ENCODE measurements around the gene CENPA. TPM values are rescaled to one million over a fixed set of nuclear protein-coding genes. Genes with fewer than 3 reads are reported as not detected.
A peak's percentile ranks its signal among the peaks of the same experiment; 100 is the strongest.

CENPA gene
- total and polyA plus RNA-seq, 2 of the 13 experiments (the other 11 are each of a cell fraction or from before 2014, with no cell fraction given), result 28.5 to 38.5 TPM

DNA sequence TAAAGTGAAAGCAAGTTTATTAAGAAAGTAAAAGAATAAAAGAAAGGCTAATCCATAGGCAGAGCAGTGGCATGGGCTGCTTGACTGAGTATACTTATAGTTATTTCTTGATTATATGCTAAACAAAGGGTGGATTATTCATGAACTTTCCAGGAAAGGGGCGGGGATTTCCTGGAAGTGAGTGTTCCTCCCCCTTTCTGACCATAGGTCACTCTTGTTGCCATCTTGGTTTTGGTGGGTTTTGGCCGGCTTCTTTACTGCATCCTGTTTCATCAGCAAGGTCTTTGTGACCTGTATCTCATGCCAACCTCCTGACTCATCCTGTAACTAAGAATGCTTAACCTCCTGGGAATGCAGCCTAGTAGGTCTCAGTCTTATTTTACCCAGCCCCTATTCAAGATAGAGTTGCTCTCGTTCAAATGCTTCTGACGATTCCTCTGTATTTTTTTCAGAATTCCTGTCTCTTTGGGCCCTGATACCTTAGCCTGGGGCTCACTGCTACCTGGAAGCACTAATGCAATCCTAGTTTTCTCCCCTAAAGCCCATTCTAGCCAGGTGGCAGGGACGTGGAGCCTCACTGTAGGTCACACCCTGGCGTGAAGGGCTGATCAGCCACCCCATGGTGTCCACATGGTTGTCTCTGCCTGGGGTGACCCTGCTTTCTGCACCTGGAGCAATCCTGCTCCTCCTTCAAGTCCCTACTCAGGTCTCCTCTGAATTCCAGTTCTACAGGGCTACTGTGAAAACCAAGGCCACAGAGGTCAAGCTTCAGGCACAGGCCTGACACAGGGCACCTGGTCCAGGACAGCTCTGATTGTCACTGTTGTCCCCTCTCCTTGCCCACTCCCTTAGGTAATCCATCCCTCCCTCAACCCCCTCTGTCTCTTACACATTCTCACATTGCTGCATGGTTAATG, 27.7 kb upstream of the CENPA start (continued):
- TF ChIP-seq ZNF263 (CRISPR knock-in tag; IDR thresholded peaks at IDR 0.05) (no peak), KDM1A (CRISPR knock-in tag; IDR thresholded peaks at IDR 0.05) (0 out of 2 replicates have a peak, but pooled peaks have one; percentile 10), KAT8 (CRISPR knock-in tag; IDR thresholded peaks at IDR 0.05) (peak; percentile 83), NONO (IDR thresholded peaks at IDR 0.05) (no peak), NONO (CRISPR knock-in tag; conservative IDR thresholded peaks at IDR 0.05) (no peak), AGO2 (optimal IDR thresholded peaks at IDR 0.05; ENCODE audit: low read depth, low read length) (no peak), ZNF44 (CRISPR knock-in tag; IDR thresholded peaks at IDR 0.05) (no peak), RORA (CRISPR knock-in tag; IDR thresholded peaks at IDR 0.05) (no peak), ZBTB1 (CRISPR knock-in tag; IDR thresholded peaks at IDR 0.05; ENCODE audit: borderline replicate concordance) (no peak), HMGA1 (CRISPR knock-in tag; conservative IDR thresholded peaks at IDR 0.05) (no peak), ETV5 (CRISPR knock-in tag; IDR thresholded peaks at IDR 0.05; ENCODE audit: borderline replicate concordance) (peak; percentile 68), POLR2A (IDR thresholded peaks at IDR 0.05; ENCODE audit: insufficient read depth in 1 of 2, low read depth in 2 of 2, low read length in 2 of 2) (no peak), RXRA (CRISPR knock-in tag; IDR thresholded peaks at IDR 0.05) (peak; percentile 24; the same call in 1 of the 2 replicates), GABPB1 (CRISPR knock-in tag; IDR thresholded peaks at IDR 0.05) (peak; percentile 63), CBX5 (CRISPR knock-in tag; IDR thresholded peaks at IDR 0.05; ENCODE audit: borderline replicate concordance) (peak; percentile 54; the same call in 1 of the 2 replicates)
- TF ChIP-seq, protein P1, sequence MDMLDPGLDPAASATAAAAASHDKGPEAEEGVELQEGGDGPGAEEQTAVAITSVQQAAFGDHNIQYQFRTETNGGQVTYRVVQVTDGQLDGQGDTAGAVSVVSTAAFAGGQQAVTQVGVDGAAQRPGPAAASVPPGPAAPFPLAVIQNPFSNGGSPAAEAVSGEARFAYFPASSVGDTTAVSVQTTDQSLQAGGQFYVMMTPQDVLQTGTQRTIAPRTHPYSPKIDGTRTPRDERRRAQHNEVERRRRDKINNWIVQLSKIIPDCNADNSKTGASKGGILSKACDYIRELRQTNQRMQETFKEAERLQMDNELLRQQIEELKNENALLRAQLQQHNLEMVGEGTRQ (IDR thresholded peaks at IDR 0.05; ENCODE audit: low read depth, low read length), result no peak
- TF ChIP-seq, protein P1 (CRISPR knock-in tag; IDR thresholded peaks at IDR 0.05; ENCODE audit: borderline replicate concordance), result no peak
- TF ChIP-seq, protein P2, sequence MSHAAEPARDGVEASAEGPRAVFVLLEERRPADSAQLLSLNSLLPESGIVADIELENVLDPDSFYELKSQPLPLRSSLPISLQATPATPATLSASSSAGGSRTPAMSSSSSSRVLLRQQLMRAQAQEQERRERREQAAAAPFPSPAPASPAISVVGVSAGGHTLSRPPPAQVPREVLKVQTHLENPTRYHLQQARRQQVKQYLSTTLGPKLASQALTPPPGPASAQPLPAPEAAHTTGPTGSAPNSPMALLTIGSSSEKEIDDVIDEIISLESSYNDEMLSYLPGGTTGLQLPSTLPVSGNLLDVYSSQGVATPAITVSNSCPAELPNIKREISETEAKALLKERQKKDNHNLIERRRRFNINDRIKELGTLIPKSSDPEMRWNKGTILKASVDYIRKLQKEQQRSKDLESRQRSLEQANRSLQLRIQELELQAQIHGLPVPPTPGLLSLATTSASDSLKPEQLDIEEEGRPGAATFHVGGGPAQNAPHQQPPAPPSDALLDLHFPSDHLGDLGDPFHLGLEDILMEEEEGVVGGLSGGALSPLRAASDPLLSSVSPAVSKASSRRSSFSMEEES (CRISPR knock-in tag; IDR thresholded peaks at IDR 0.05), result peak; percentile 78
- TF ChIP-seq, protein P3, sequence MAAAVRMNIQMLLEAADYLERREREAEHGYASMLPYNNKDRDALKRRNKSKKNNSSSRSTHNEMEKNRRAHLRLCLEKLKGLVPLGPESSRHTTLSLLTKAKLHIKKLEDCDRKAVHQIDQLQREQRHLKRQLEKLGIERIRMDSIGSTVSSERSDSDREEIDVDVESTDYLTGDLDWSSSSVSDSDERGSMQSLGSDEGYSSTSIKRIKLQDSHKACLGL (CRISPR knock-in tag; IDR thresholded peaks at IDR 0.05), result no peak
- TF ChIP-seq, protein P4, sequence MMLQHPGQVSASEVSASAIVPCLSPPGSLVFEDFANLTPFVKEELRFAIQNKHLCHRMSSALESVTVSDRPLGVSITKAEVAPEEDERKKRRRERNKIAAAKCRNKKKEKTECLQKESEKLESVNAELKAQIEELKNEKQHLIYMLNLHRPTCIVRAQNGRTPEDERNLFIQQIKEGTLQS (CRISPR knock-in tag; IDR thresholded peaks at IDR 0.05), result peak; percentile 95
- TF ChIP-seq, protein P5, sequence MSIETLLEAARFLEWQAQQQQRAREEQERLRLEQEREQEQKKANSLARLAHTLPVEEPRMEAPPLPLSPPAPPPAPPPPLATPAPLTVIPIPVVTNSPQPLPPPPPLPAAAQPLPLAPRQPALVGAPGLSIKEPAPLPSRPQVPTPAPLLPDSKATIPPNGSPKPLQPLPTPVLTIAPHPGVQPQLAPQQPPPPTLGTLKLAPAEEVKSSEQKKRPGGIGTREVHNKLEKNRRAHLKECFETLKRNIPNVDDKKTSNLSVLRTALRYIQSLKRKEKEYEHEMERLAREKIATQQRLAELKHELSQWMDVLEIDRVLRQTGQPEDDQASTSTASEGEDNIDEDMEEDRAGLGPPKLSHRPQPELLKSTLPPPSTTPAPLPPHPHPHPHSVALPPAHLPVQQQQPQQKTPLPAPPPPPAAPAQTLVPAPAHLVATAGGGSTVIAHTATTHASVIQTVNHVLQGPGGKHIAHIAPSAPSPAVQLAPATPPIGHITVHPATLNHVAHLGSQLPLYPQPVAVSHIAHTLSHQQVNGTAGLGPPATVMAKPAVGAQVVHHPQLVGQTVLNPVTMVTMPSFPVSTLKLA (IDR thresholded peaks at IDR 0.05), result peak; percentile 2; the same call in 1 of the 2 replicates
- TF ChIP-seq, protein P6, sequence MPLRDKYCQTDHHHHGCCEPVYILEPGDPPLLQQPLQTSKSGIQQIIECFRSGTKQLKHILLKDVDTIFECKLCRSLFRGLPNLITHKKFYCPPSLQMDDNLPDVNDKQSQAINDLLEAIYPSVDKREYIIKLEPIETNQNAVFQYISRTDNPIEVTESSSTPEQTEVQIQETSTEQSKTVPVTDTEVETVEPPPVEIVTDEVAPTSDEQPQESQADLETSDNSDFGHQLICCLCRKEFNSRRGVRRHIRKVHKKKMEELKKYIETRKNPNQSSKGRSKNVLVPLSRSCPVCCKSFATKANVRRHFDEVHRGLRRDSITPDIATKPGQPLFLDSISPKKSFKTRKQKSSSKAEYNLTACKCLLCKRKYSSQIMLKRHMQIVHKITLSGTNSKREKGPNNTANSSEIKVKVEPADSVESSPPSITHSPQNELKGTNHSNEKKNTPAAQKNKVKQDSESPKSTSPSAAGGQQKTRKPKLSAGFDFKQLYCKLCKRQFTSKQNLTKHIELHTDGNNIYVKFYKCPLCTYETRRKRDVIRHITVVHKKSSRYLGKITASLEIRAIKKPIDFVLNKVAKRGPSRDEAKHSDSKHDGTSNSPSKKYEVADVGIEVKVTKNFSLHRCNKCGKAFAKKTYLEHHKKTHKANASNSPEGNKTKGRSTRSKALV (CRISPR knock-in tag; IDR thresholded peaks at IDR 0.05), result 0 out of 2 replicates have a peak, but pooled peaks have one; percentile 12

Data from HepG2 (cell line).